ENCODE data around the gene DCUN1D2. TPM values are rescaled to one million over a fixed set of nuclear protein-coding genes. Genes with fewer than 3 reads are reported as not detected.

DCUN1D2 gene
- total RNA-seq, 1 donor from 2014 or later, result 15.1 TPM

GRCh38 chr13:113428469-113428865 is 62.0 kb downstream of the DCUN1D2 start:
- no peak for DNase-seq (ENCODE audit: extremely low read depth, low read depth, low spot score)

DNA sequence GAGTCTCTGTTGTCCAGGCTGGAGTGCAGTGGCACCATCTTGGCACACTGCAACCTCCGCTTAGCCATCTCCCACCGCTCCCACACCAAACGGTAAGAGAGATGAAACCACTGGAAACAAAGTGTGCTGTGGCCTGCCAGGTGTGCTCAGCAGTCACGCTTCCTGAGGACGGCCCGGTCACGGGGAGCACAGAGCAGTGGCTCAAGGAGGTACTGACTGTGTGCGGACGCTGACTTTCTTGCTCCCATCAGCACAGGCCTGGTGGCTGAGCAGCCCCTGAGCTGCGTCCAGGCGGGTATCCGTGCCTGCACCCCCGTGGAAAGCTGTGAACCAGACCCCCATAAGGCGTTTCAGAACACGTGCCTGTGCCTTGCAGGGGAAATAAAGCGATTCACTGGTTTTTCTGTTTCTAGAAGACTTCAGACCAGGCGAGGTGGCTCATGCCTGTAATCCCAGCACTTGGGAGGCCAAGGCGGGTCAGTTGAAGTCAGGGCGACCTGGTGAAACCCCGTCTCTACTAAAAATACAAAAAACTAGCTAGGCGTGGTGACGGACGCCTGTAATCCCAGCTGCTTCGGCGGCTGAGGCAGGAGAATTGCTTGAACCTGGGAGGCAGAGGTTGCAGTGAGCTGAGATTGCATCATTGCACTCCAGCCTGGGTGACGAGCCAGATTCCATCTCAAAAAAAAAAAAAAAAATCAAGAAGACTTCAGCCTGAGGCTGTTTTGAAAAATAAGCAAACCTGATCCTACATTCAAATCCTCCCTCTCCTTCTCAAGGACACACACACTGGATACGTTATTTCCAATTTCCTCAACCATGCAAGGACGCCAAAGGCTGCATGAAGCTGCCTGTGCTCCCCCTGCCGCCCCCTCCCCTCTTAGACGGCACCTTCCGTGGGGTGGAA is 62.7 kb downstream of the DCUN1D2 start:
- DNase-seq (ENCODE audit: extremely low read depth, low read depth, low spot score), result no peak

DNA sequence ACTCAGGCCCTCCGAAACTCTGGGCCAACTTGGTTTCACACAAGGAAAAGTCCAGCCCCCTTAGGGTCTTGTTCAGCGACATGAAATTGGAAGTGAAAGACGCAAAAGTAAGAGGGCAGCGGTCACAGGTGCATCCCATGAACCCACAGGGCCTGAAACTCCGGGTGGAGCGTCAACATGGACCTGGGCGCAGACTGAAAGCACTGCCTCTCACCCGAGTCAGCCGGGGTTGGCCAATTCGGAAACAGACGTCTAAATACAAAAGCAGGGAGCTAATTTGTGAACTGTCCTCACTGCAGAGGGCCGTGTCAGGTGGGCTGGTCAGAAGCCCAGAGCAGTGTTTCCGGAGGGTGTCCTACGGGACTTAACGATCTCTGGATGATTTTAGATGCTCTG is 63.9 kb downstream of the DCUN1D2 start:
- no peak for DNase-seq (ENCODE audit: extremely low read depth, low read depth, low spot score)

- DNase-seq (ENCODE audit: extremely low read depth, low read depth, low spot score), result no peak
These were observed 64.4 kb downstream of the DCUN1D2 start for GRCh38 chr13:113425941-113426590.

DNA sequence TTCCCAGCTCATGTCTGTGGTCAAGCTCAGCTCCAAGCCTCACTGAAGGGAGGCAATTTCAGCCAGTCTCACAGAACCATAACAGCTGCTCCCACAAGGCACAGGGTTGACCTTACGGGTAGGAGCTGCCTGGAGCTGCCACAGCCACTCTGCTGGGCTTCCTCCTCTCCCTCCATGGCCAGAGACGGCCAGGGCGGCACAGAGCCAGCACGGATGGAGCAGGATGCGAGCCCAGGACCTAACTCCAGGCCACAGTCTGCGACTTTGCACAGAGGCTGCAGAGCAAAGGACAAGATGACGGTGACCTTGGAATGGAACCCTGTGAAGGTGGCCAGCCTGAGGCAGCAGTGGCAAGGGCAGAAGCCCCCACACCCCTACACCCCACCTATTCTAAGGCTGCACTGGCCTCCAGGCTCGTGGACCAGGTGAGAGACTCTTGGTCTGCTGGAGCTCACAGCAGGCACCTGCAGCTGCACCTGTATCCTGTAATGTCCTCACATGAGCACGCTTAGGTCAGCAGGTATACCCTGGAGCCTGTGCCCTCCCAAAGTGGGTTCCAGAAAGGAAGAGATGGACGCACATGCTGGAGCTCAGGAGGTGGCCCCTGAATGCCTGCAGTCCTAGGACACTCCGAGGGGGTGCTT is 66.9 kb downstream of the DCUN1D2 start:
- DNase-seq (ENCODE audit: extremely low read depth, low read depth, low spot score), result no peak

- DNase-seq (ENCODE audit: extremely low read depth, low read depth, low spot score), result no peak
These were observed 67.5 kb downstream of the DCUN1D2 start for GRCh38 chr13:113422807-113423519.

- no peak for DNase-seq (ENCODE audit: extremely low read depth, low read depth, low spot score)
These were observed 68.7 kb downstream of the DCUN1D2 start for GRCh38 chr13:113421673-113422270.

DNA sequence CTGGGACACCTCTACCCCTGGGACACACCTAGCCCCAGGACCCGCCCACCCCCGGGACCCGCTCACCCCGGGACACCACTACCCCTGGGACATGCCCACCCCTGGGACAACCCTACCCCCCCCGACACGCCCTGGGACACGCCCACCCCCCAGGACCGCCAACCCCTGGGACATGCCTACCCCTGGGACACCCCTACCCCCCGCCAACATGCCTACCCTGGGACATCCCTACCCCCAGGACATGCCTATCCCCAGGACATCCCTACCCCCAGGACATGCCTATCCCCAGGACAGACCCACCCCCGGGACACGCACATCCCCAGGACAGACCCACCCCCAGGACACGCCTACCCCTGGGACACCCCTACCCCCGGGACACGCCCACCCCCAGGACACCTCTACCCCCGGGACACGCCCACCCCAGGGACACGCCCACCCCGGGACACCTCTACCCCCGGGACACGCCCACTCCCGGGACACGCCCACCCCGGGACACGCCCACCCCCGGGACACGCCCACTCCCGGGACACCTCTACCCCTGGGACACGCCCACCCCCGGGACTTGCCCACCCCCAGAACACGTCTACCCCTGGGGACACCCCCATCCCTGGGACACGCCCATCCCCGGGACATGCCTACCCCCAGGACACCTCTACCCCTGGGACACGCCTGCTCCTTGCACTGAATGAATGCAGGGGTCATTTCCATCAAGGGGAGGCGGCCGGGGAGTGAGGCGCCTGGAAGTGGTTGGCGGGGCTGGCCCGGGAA is 69.5 kb downstream of the DCUN1D2 start:
- no peak for DNase-seq (ENCODE audit: extremely low read depth, low read depth, low spot score)

DNA sequence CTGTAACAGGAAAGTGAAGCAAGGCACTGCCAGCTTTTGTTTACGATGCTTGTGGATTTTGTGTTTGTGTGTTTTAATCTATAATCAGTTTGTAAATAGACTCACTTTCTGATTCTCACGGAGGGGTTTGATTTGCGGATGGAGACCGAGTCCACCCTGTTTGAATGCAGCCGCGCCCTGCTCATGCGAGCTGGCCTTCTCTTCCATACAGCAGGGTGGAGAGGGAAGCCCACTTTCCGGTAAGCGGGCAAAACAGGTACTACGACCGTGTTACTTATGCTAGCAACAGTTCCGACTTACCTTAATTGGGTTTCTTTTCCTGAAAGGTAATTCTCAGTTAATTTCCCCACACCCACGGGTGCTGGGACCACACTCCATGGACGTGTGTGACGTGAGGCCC is 70.3 kb downstream of the DCUN1D2 start:
- no peak for DNase-seq (ENCODE audit: extremely low read depth, low read depth, low spot score)

DNA sequence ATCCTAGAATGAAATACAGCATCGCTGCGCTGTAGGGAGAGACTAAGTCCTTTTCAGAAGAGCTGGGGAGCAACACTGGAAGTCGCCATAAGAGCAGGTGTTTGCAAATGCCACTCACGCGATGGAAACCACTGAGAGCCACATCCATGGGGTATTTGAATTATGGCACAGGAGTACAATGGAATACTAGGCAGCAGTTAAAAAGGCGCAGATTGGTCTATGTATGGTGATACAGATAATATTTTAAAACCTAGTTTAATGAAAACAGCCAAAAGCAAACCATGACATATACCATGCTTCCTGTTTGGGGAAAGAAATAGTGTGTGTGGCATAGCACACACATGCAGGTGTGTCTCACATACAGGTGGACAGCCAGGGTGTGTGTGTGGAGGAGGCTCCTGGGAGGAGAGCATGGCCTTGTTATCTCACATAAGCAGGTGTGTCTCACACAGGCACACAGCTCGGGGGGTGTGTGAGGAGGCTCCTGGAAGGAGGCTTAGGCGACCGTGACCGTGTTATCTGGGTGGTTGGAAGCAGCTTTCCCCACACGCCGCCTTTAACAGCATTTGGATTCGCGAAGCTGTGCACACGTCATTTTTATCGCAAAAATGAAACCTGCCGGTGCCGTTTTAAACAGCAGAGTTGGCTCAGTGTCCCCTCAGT is 70.8 kb downstream of the DCUN1D2 start:
- no peak for DNase-seq (ENCODE audit: extremely low read depth, low read depth, low spot score)

DNA sequence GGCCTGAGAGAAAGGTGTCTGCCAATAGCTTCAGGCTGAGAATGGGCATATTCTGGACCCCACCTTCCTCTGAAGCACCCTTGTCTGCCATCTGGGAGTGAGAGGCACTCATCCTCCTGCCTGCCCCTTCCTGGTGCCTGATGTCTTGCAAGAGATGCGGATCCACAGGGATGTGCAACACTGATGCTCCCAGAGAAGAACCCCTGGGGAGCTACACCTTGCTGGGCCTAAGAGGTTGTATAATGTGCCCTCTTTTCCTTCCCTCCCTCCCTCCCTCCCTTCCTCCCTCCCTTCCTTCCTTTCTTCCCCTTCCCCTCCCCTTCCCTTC is 71.8 kb downstream of the DCUN1D2 start:
- DNase-seq (ENCODE audit: extremely low read depth, low read depth, low spot score), result no peak

- DNase-seq (ENCODE audit: extremely low read depth, low read depth, low spot score), result no peak
These were observed 72.4 kb downstream of the DCUN1D2 start for GRCh38 chr13:113417836-113418721.

- no peak for DNase-seq (ENCODE audit: extremely low read depth, low read depth, low spot score)
These were observed 73.3 kb downstream of the DCUN1D2 start for GRCh38 chr13:113417008-113417751.

- no peak for DNase-seq (ENCODE audit: extremely low read depth, low read depth, low spot score)
These were observed 74.7 kb downstream of the DCUN1D2 start for GRCh38 chr13:113415825-113416224.

GRCh38 chr13:113415032-113415431 is 75.5 kb downstream of the DCUN1D2 start:
- no peak for DNase-seq (ENCODE audit: extremely low read depth, low read depth, low spot score)

- DNase-seq (ENCODE audit: extremely low read depth, low read depth, low spot score), result no peak
These were observed 76.2 kb downstream of the DCUN1D2 start for GRCh38 chr13:113414335-113414734.

DNA sequence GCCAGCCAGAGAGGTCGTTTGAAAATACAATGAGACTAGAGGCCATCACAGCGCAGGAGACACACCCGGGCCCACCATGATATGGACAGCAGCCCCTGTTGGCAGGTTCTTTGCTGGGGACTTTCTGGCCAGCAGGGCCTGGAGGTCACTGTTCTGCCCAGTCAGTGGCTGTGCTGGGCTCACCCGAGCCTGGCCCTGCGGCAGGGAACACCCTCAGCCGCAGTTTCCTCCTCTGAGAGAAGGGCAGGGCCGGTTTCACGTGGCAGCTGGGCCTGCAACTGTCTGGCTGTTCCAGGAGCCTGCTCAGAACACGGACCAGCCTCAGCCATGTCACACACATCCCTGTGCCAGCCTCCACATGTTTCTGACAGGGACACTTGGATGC is 76.6 kb downstream of the DCUN1D2 start:
- no peak for DNase-seq (ENCODE audit: extremely low read depth, low read depth, low spot score)
